ENCODE measurements around the gene LMNA. TPM values are rescaled to one million over a fixed set of nuclear protein-coding genes. Genes with fewer than 3 reads are reported as not detected.

LMNA gene
- total and polyA plus RNA-seq, 2 donors (not counting 1 experiment from before 2014, with no cell fraction given) = 19.4 to 28.7 TPM

DNA sequence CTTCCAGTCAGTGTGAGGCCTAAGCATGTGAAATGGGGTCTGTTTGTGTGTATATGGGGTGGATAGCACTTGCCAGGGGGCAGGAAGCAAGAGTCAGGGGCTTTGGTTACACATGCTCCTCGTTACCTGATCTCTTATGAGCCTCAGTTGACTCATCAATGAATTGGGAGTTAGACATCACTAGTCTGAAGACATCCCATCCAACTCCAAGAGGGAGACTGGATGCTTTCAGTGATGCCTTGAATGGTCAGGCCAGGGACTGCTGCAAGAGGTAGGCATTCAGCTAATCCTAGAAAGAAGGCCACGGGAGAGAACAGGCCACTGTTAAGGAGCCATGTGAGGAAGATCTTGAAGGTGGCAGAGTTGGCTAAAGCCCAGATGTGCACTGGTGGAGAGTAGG, 47.2 kb upstream of the LMNA start:
- Histone ChIP-seq H2AFZ (ENCODE audit: insufficient read depth, low read depth, low read length, poor library complexity, severe bottlenecking) (no peak overlapping the region), H3K27me3 (replicated peaks in 1 of 4; ENCODE audit: control extremely low read depth in 1 of 4, control insufficient read depth in 3 of 4, insufficient read depth in 4 of 4, low read length in 3 of 4) (peaks cover 0 to 4% (median 0%) of the 10 kb centered on the region in 4 experiments), H3K9ac (ENCODE audit: low read length) (no peak overlapping the region), H4K20me1 (ENCODE audit: control insufficient read depth, insufficient read depth, low read length, poor library complexity, severe bottlenecking) (no peaks in the 10 kb centered on the region), H3K4me1 (ENCODE audit: control insufficient read depth in 2 of 2, insufficient read depth in 2 of 2, low read length in 2 of 2) (no peaks in the 10 kb centered on the region), H3K4me2 (replicated peaks; ENCODE audit: low read depth, low read length, poor library complexity, severe bottlenecking) (no peak overlapping the region), H3K27ac (ENCODE audit: low read length in 2 of 2) (no peak overlapping the region), H3K4me3 (ENCODE audit: control extremely low read depth in 1 of 5, extremely low read depth in 1 of 5, insufficient read depth in 1 of 5, low read depth in 2 of 5, low read length in 4 of 5) (no peak overlapping the region), H3K79me2 (ENCODE audit: control insufficient read depth, insufficient read depth, low read length) (no peaks in the 10 kb centered on the region), H3K9me3 (ENCODE audit: control extremely low read depth in 1 of 3, control insufficient read depth in 2 of 3, insufficient read depth in 1 of 3, low read length in 2 of 3) (no peaks in the 10 kb centered on the region), H3K36me3 (replicated peaks in 1 of 2; ENCODE audit: control extremely low read depth in 1 of 2, control insufficient read depth in 1 of 2, extremely low read depth in 1 of 2, insufficient read depth in 2 of 2, low read length in 1 of 2) (no peaks in the 10 kb centered on the region)
- WGBS (ENCODE audit: insufficient coverage) = 79% methylated on average over 1 of the region's 2 CpGs
- ChIA-PET CTCF (interaction anchor here (1.9 to 2.2 kb wide), 2 partner anchors 129 to 134 kb away, joined by 7 to 15 read pairs; partner anchors contain the start of gene KHDC4), POLR2A (no interaction called here)
- no peak for ATAC-seq (ENCODE audit: low read depth)
- TF ChIP-seq CTCF (IDR thresholded peaks at IDR 0.05) (no peak), EZH2 (IDR thresholded peaks at IDR 0.05; ENCODE audit: borderline replicate concordance, insufficient read depth, low read depth, low read length, poor library complexity, severe bottlenecking) (no peak)
- H3K4me3 Mint-ChIP-seq = no peak overlapping the region
- intact Hi-C loops (cut with micrococcal nuclease) = loop anchor here (5.0 kb wide), 1 partner anchor 135 kb away; the partner anchor contains the start of gene KHDC4
- no peaks in the 10 kb centered on the region for H3K4me1 Mint-ChIP-seq
- no peak for DNase-seq
- H3K9me3 Mint-ChIP-seq (ENCODE audit: insufficient read depth) = no peaks in the 10 kb centered on the region
- H3K27me3 Mint-ChIP-seq = no peaks in the 10 kb centered on the region
- no peak overlapping the region for H3K27ac Mint-ChIP-seq

DNA sequence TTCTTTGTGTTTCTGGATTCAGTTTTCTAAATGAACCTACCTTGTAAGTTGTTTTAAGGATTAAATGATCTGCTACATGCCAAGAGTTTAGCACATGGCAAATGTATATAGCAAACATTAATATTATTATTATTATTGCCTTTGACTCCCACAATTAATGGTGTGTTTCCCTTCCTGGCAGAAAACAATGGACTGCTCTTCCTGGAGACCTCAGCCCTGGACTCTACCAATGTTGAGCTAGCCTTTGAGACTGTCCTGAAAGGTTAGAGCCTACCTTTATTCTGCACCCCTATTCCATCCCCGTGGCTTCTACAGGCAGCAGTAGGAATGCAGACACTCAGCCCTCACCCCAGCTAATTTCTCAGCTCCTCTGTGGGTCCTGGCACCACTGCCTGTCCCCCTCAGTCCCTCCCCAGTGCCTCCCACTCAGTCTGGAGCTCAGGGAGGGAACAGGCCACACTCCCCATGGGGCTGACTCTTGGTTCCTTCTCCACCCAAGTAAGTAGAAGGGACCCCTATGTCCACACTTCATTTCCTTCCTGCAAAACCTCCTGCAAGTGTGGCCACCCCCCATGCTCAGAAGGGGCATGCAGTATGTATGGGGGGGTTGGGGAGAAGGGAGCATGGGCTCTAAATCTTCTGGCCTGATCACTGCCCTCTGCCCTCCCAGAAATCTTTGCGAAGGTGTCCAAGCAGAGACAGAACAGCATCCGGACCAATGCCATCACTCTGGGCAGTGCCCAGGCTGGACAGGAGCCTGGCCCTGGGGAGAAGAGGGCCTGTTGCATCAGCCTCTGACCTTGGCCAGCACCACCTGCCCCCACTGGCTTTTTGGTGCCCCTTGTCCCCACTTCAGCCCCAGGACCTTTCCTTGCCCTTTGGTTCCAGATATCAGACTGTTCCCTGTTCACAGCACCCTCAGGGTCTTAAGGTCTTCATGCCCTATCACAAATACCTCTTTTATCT, 44.7 kb upstream of the LMNA start:
- WGBS (ENCODE audit: insufficient coverage) = 90% methylated on average over 3 of the region's 3 CpGs
- Histone ChIP-seq H2AFZ (ENCODE audit: insufficient read depth, low read depth, low read length, poor library complexity, severe bottlenecking) (no peak overlapping the region), H3K4me3 (ENCODE audit: control extremely low read depth in 1 of 5, extremely low read depth in 1 of 5, insufficient read depth in 1 of 5, low read depth in 2 of 5, low read length in 4 of 5) (no peak overlapping the region), H3K79me2 (ENCODE audit: control insufficient read depth, insufficient read depth, low read length) (no peaks in the 10 kb centered on the region), H3K9me3 (ENCODE audit: control extremely low read depth in 1 of 3, control insufficient read depth in 2 of 3, insufficient read depth in 1 of 3, low read length in 2 of 3) (no peaks in the 10 kb centered on the region), H3K27ac (ENCODE audit: low read length in 2 of 2) (no peak overlapping the region), H3K27me3 (replicated peaks in 1 of 4; ENCODE audit: control extremely low read depth in 1 of 4, control insufficient read depth in 3 of 4, insufficient read depth in 4 of 4, low read length in 3 of 4) (peaks cover 0 to 4% (median 1%) of the 10 kb centered on the region in 4 experiments), H3K36me3 (replicated peaks in 1 of 2; ENCODE audit: control extremely low read depth in 1 of 2, control insufficient read depth in 1 of 2, extremely low read depth in 1 of 2, insufficient read depth in 2 of 2, low read length in 1 of 2) (no peaks in the 10 kb centered on the region), H4K20me1 (ENCODE audit: control insufficient read depth, insufficient read depth, low read length, poor library complexity, severe bottlenecking) (no peaks in the 10 kb centered on the region), H3K4me2 (replicated peaks; ENCODE audit: low read depth, low read length, poor library complexity, severe bottlenecking) (no peak overlapping the region), H3K9ac (ENCODE audit: low read length) (no peak overlapping the region), H3K4me1 (ENCODE audit: control insufficient read depth in 2 of 2, insufficient read depth in 2 of 2, low read length in 2 of 2) (peaks cover 0 to under 1% of the 10 kb centered on the region in 2 donors)
- POLR2A ChIA-PET = no interaction called here
- DNase-seq (no peak), ATAC-seq (ENCODE audit: low read depth) (no peak)
- TF ChIP-seq CTCF (IDR thresholded peaks at IDR 0.05) = no peak
- no peak for TF ChIP-seq EZH2 (IDR thresholded peaks at IDR 0.05; ENCODE audit: borderline replicate concordance, insufficient read depth, low read depth, low read length, poor library complexity, severe bottlenecking)
- Mint-ChIP-seq H3K4me3 (no peak overlapping the region), H3K4me1 (no peaks in the 10 kb centered on the region), H3K27ac (no peak overlapping the region), H3K9me3 (ENCODE audit: insufficient read depth) (no peaks in the 10 kb centered on the region), H3K27me3 (no peaks in the 10 kb centered on the region)
- intact Hi-C loops (cut with micrococcal nuclease) = loop anchor here (5.0 kb wide), 1 partner anchor 137 kb away; the partner anchor contains the start of gene KHDC4
- CTCF ChIA-PET = interaction anchor here (1.1 kb wide), 1 partner anchor 132 kb away, joined by 3 read pairs; no protein-coding TSS in a partner anchor
